Right lung (tissue), 5 donors: ENCODE results near the gene RFTN1. TPM values are rescaled to one million over a fixed set of nuclear protein-coding genes. Genes with fewer than 3 reads are reported as not detected.

Experiments used
- DNase-seq, 2 donors: peaks; one replicate each; pipeline ENCODE4 v3.0.0-alpha.2; 2013
- polyA plus RNA-seq, 5 donors: library from polyadenylated mRNA; unstranded; fragments of 120-200 nt; gene quantifications; one replicate each; pipeline versions ENCODE4 v1.2.1 to v1.2.3, GENCODE V29; 2013; ENCODE audit warnings: inconsistent platforms in 1 of 5, low replicate concordance in 1 of 5; ENCODE audit not compliant: insufficient read length in 5 of 5, insufficient read depth in 1 of 5

RFTN1 gene
- polyA plus RNA-seq, 5 donors: 57.8 to 77.2 (median 65.3) TPM

DNA sequence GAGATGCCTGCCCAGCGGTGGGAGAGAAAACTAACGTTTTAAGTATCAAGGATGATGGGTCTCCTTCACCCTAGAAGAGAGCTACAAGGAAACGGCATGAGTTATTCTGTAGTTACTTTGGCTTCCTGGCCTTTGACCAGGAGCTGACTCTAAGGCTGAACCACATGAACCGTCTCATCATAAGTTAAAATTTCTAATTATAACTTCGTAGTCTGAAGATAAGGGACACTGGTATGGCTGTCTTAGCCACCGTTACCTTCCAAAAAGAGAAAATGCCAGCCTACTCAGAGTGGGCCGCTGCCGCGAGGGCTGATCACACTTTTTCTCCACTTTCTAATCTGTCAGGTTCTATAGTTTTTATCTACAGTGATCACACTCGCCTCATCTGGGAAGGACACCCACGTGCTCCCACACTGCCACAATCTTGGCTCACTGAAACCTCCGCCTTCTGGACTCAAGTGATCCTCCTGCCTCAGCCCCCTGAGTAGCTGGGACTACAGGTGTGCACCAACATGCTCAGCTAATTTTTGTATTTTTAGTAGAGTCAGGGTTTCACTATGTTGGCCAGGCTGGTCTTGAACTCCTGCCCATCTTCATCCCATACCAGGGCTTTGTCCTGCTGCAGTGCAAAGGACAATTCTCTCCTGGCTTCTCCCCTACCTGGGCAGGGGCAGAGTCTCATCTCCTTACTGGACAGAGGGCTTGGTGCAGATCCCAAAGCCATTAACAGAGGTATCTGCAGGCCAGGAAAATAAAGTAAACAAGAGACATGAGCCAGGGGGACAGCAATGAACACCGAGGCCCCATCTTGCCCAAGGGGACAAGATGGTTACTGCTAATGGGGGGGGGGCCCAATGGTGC is 73.4 kb downstream of the RFTN1 start:
- no peak for DNase-seq

DNA sequence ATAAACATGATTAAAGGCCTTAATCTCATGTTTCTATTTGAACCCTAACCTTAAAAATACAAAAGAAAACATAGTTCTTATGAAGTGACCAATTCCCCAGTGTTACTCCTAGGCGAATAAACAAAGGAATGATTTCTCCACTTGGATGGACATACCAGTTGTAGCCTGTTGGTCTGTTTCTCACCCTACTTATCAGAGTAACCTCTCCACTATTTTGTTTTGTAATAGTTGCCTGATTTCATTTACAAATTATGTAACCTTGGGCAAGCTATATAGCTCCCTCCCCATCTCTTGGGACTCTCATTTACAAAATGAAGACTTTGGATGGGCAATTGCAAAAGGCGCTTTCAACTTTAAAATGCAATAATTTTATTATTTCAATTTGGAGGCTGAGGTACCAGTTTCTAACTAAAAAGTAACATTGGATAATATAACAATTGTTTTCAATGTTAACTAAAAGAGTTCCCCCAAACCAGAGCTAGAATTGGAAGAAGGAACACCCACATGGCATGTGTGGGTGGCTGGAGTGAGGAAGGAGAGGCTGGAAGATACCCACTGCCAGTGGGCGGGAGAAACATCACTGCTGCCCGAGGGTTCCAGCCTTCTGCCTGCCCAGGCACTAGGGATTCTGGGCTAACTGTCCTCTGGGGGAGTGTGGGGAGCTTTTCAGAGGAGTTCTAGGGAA is 74.2 kb downstream of the RFTN1 start:
- DNase-seq: no peak

DNA sequence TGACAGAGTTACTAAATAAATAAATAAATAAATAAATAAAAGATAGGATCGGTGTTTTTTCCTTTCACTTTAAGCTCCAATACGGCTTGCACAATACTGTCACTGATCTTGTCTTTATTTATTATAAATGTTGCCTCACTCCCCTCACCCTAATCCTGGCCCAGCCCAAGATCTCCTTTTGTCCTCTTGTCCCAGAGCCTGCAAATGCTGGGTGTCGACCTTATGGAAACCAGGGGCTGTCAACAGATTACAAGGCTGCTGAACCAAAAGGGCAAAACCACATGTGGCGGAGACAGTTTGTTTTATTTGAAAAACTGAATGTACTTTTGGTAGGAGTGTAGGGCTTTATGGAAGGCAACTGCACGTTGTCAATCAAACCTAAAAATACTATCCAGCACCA is 75.9 kb downstream of the RFTN1 start:
- DNase-seq: no peak

- DNase-seq: no peak
Measured at GRCh38 chr3:16433701-16434151, 79.8 kb downstream of the RFTN1 start.

- no peak for DNase-seq
Measured at GRCh38 chr3:16432714-16433113, 80.8 kb downstream of the RFTN1 start.

DNA sequence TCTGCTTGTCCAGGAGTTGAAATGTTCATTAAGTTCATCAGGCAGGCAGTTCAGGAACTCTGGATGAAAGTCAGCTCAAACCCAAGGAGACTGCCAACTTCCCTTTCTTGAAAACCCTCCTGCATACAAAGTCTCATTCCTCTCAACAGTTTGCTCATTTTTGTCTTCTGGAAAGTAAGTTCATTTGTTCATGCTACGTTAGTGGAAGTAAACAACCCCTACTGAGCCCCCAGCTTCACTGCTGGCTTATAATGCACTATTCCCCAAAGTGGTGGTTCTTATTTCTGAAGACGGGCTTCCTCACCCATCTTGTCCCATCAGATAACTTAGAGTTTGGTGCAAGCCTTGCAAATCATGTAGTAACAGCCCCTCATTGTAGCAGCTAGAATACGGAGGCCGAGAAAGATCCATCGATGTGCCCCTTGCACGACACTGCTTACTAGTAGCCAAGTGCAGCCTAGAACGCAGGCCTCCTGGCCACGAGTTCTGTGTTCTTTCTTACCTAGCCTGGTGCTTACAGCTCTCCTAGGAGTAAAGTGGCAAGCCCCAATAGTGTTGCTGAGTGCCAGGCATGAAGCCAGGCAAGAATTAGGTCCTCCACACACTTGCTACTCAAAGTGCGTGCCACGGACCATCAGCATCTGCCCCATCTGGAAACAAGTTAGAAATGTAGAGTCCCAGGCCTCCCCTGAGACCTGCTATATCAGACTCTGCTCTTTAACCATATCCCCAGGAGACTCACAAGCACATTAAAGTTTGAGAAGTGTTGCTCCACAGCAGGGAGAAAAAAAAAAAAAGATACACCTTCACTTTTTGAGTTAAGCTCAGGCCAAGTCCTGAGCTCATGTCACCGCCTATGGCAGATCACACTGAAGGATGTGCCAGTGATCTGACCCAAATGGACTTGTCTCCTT is 82.5 kb downstream of the RFTN1 start:
- DNase-seq: no peak

DNA sequence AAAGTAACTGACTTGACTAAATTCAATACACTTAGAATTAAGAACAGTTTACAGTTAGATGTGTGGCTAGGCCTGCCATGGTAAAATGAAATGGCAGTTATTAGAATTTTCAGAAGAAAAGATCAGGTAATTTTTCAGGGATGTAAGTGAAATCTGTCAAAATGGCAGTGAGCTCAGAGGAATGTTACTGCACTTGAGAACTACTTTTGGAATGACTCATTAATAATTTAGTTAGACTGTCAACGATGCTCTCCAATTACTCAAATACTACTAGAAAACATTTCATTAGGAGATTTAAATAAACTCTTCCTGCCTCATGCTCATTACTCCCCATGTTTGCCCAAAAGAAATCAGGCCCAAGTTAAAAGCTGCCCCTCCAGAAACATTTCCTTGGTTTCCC is 84.4 kb downstream of the RFTN1 start:
- no peak for DNase-seq

DNA sequence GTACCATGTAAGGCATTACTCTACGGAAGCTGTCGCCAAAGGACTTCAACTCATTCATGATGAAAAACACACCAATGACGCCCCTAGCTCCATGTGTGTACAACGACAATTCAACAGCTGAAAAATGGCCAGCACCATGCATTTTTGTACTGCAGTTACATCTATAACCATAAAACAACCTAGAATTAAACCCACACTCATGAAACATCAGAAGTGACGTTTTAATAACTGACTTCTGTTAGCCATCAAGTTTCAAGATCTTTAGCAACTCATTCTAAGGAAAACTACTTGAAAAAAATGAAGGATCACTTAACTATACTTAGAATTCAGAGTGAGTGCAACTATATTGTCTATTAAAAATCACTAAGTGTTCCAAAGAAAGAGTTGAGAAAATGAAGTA is 84.9 kb downstream of the RFTN1 start:
- DNase-seq: no peak

DNA sequence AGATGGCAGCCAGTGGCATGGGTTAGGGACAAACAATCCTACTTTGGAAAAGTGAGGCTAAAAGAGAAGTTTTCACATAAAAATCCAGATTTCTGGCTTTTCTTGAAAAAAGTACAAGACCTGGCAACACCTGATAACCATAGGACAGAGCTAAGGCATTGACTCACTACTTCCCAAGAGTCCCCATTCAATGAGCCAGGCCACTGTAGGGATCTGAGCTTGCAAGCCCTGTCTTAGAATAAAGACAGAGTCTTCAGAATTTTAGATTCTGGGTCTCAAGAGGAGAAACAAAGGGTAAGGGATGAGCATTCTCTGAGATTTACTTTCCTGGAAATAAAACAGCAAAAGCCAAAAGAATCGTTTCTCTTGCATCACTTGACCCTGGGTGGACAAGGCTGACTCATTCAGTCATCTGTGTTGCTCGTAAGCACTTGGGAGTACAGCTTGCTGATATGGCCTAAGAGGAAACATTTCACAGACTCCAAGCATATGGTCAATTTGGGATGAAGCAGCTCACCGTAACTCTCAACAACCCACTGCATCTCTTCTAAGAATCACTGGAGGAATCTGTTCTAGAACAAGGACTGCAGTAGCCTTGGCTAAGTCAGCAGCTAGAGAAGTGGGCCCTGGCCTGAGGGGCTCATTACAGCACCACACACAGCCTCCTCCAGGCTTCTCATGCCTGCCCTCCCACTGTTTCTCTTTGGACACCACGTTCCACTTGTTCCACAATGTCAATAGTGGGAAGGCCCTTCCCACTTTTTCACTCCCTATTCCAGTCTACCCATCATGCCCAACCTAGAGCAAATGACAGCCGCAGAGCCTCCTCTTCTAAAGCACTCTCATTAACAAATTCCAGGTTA is 86.2 kb downstream of the RFTN1 start:
- DNase-seq: no peak

GRCh38 chr3:16426665-16427064 is 86.8 kb downstream of the RFTN1 start:
- no peak for DNase-seq

DNA sequence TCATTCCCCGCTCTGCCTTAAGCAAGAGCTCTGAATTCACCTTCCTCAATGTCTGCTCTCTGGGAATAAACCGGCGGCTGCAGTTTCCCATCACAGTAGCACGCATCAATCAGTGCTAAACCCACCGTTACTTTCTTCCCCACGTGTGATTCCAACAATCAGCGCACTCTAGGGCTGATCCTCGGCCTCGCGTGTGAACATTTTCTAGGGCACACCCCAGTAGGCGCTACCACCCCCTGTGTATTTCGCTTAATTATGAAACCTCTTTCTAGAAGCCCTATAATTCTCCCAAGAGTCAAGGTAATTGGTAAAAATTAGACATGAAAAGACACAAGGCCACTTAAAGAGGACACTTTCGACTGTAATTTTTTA is 87.5 kb downstream of the RFTN1 start:
- no peak for DNase-seq

GRCh38 chr3:16425398-16426028 is 88.0 kb downstream of the RFTN1 start:
- no peak for DNase-seq

DNA sequence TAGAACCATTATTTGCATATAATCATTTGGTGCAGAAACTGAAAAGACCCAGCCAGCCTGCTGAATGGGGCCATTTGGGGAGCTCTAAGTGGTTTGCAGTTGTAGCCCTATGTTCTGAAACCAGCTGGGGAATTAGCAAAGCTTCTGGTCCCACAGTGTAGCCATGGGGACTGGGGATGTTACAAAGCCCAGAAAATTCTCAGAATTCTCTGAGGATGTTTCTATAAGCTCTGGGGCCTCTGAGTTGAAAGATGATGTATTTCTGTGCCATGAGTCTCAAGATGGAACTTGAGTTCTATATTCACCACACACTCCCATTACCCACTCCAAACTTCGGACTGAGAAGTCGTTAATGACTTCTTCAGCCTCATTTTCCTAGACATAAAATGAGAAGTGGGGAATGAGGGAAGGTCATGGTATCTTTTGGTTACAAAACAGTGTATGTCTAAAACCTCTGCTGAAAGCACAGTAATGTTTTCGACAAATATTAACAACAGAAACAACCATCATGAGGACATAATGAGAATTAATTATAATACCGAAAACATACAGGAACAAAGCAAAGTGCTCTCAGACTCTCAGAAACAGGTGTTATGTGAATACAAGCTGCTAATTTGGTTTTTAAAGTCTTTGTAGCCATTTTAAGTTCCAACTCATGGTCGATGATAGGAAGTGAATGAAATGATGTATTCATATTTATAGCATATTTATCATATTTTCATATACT is 89.4 kb downstream of the RFTN1 start:
- DNase-seq: no peak

DNA sequence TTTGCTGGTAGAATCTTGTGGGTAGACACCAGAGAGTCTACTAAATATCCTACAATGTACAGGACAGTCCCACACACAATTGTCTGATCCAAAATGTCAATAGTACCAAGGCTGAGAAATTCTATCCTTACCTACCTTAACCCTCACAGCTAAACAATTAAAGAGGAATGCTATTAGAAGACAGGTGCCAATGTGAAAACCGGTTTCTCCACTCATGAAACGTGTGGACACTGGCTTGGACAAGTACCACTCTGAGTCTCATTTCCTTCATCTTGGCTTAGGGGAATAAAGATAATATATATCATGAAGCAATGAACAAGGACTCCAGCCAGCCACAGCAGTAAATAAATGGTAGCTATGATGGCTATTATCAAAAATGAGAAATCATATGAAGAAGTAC is 90.2 kb downstream of the RFTN1 start:
- DNase-seq: no peak

DNA sequence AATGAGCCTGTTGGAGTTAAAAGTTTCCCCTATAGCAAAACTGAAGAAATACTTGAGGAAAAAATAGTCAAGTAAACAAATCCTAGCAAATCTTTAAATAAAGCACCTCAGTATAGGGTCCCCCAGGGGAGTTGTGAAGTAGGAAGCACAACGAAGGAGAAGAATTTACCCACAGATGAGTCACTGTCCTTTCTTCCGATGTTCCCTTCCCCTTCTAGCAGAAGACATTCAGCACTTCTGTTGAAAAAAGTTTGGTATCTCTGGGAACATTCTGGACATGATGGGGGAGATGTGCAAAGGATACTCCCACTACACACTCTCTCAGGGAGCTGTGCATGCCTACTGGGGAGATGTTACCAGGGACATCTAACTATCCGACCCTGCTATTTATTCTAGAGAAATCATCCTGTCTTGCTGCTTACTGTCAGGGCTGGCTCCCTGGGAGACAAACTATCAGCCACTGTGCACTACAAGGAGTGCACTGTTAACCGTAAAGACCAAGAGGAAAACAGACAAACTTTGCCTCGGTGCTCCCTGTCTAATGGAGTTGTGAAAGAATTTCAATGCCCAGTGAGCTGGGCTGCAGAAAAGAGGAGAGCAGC is 93.8 kb downstream of the RFTN1 start:
- DNase-seq: no peak

DNA sequence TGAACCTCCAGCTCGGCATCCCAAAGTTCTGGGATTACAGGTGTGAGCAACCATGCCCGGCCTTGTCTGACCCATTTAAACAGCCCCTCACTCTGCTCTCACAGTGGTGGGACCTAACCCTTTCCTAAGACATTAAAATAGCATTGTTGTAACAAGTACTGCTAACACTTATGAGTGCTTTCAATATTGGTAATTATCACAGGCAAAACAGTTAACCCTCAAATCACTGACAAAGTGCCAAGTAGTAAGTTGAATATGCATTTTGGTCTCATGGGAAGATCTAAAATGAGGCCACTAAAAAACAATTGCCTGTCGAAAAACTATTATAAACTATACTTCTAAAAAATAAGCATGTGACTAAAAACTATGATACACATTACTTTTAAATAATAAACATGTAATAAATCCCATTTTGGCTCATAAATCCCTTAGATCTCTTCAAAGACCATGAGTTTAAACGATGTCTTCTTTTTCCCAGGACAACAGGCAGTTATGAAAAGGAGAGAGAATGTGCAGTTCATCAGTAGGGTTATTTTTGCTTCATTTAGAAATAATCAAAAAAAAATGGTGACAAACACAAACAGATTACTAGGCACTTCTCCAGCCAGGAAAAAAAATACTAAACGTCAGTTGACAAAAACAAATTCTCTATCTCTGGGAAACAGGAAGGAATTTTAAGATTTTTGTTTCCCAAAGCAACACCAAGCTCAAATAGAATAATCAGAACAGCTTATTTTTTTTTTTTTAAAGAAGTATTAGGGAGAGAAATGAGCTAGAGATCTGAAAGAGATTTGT is 95.4 kb downstream of the RFTN1 start:
- DNase-seq: peak; percentile 62 to 76

DNA sequence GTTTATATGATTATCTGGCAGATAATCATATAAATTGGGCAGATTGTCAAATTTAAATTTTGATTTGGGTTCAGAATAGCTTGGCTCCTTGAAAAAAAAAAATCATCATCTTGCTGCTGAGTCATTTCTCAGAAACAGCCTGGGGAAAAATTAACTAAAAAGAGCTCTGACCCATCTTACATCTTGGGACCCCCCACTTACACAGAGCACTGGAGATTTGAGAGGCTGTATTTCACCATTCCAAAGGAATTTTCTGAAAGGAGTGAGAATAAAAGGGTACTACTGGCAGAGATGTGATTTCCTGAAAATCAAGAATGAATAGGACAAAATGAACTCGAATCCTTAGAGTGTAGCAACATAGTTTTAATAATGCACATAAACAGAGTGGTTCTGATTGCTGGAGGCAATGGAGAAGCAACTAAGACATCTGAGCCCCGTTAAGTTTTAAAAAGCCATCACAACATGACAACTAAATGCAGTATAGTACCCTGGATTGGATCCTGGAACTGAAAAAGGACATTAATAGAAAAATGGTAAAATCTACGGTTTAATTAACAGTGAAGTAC is 97.5 kb downstream of the RFTN1 start:
- DNase-seq: no peak

- no peak for DNase-seq
Measured at GRCh38 chr3:16413321-16413720, 100.2 kb downstream of the RFTN1 start.
